HCT116 (cell line): ENCODE results near the gene MUC3A.
"Not testable (repeated sequence)": the region's sequence is repeated elsewhere in the genome, so short reads cannot be mapped to it uniquely, and the experiment has no call there.

Experiments used
- CEBPB ChIP-seq: IDR thresholded peaks from 2 replicates; pipeline ENCODE4 v1.6.1; 2012; ENCODE audit warnings: low read depth
- CTCF ChIP-seq, 3 experiments: fragments of 200-600 bp in 1 of 3; sonication (generic) in 1 of 3; IDR thresholded peaks in 2 of 3; conservative IDR thresholded peaks in 1 of 3; 2 replicates each; pipeline ENCODE4 v1.5.1; 2012 to 2017; ENCODE audit warnings: low read depth in 2 of 3, low read length in 2 of 3, antibody characterized with exemption in 1 of 3, borderline replicate concordance in 1 of 3, control low read depth in 1 of 3, mild to moderate bottlenecking in 1 of 3, mixed read lengths in 1 of 3, mixed run types in 1 of 3, moderate library complexity in 1 of 3; ENCODE audit not compliant: insufficient read depth in 1 of 3
- EZH2 ChIP-seq: fragments of 200-600 bp; sonication (generic); IDR thresholded peaks from 2 replicates; pipeline ENCODE4 v1.6.1; 2017; ENCODE audit warnings: antibody characterized with exemption, mixed run types
- FOSL1 ChIP-seq: IDR thresholded peaks from 2 replicates; pipeline ENCODE4 v1.6.1; 2012; ENCODE audit warnings: low read depth
- JUND ChIP-seq: IDR thresholded peaks from 2 replicates; pipeline ENCODE4 v1.6.1; 2012
- MAX ChIP-seq: IDR thresholded peaks from 2 replicates; pipeline ENCODE4 v1.6.1; 2012
- POLR2A ChIP-seq: IDR thresholded peaks from 2 replicates; pipeline ENCODE4 v1.7.0; 2011; ENCODE audit warnings: borderline replicate concordance; ENCODE audit not compliant: insufficient read depth, insufficient read length; ENCODE audit errors: extremely low read depth
- POLR2AphosphoS5 ChIP-seq: IDR thresholded peaks from 2 replicates; pipeline ENCODE4 v1.6.1; 2011; ENCODE audit warnings: mild to moderate bottlenecking, low read depth, low read length, moderate library complexity
- RAD21 ChIP-seq: IDR thresholded peaks from 2 replicates; pipeline ENCODE4 v1.6.1; 2012; ENCODE audit warnings: low read depth, mild to moderate bottlenecking
- REST ChIP-seq: IDR thresholded peaks from 2 replicates; pipeline ENCODE4 v1.6.1; 2012; ENCODE audit warnings: low read depth
- YY1 ChIP-seq: IDR thresholded peaks from 2 replicates; pipeline ENCODE4 v1.6.1; 2011; ENCODE audit warnings: low read length, low read depth, moderate library complexity, mild to moderate bottlenecking; ENCODE audit not compliant: insufficient replicate concordance; ENCODE audit errors: extremely low read depth

GRCh38 chr7:100994671-100995070 is 45.3 kb downstream of the MUC3A start:
- TF ChIP-seq CTCF (IDR thresholded peaks at IDR 0.05 in 2 of 3, conservative IDR thresholded peaks at IDR 0.05 in 1 of 3; ENCODE audit: borderline replicate concordance in 1 of 3, insufficient read depth in 1 of 3, low read depth in 2 of 3, low read length in 2 of 3); POLR2A; JUND; MAX; FOSL1; CEBPB; RAD21; REST; EZH2; POLR2AphosphoS5; YY1: not testable (repeated sequence)
